Activated CD8-positive, alpha-beta memory T cell treated with anti-CD3 and anti-CD28 coated beads for 36 hours (primary cell): ENCODE results near the gene ZNF513. TPM values are rescaled to one million over a fixed set of nuclear protein-coding genes. Genes with fewer than 3 reads are reported as not detected.

ENCODE experiments used
- CTCF ChIA-PET: fragments of 350-600 bp; sonication (Branson Sonifier 250); formaldehyde crosslinking; loops from one replicate; lab custom pipeline; 2021; ENCODE audit warnings: antibody characterized with exemption; lab: Charles Lee
- POLR2A ChIA-PET: fragments of 350-600 bp; sonication (Branson Sonifier 250); formaldehyde crosslinking; loops from one replicate; lab custom pipeline; 2021; ENCODE audit warnings: antibody characterized with exemption; lab: Charles Lee
- total RNA-seq, 2 experiments: library from RNA; stranded (reverse); gene quantifications; one replicate each; pipeline ENCODE4 v1.2.3, GENCODE V29; 2021

Gene ZNF513
- total RNA-seq, 2 experiments from 2014 or later, result 8.2 to 9.5 TPM

DNA sequence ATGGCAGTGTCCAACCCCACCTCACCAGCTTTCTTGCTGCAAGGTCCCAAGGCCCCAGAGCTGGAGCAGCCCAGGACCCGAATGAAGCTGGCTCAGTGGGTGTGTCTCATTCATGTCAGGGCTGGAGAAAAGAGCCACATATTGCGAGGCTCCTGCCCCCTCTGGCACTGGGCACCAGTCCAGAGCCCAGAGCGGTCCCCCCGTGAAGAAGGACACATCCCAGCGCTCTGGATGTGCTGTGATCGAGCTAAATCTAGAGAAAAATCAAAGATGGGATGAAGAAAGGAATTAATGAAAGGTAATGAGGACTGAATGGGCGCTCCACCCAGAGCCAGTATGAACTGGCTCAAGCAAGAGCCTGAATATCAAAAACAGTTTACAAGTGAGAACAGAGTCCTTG, 44.4 kb downstream of the ZNF513 start:
- POLR2A ChIA-PET, result no interaction called here
- CTCF ChIA-PET, result no interaction called here

DNA sequence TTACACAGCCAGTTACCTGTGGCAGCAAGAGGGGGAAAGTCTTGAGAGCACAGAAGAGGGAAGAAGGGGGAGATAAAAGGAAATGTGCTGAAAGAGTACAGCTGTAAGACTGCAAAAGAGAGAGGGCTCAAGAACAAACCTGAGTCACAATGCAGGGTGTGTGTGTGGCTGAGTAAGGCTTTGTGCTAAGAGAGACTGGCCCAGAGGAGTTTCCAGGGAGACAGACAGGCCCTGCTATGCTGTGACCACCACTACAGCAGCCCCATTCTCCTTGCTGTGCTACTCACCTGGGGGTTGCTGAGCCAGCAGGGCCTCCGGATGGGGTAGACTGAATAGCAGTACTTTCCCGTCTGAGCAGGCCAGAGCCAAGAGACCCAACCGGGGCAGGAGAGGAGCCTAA, 45.2 kb downstream of the ZNF513 start:
- CTCF ChIA-PET, result no interaction called here
- POLR2A ChIA-PET, result no interaction called here

Other genes starting within 250 kb of the ZNF513 start
- 10 to 100 TPM; 72.0 to 77.0 TPM for gene PREB, start 246.1 kb downstream of the ZNF513 start, total RNA-seq
- not detected for gene PRR30, start 241.3 kb downstream of the ZNF513 start, total RNA-seq
- gene TCF23, start 231.7 kb downstream of the ZNF513 start, total RNA-seq, result not detected
- 10 to 100 TPM; 95.3 to 96.0 TPM for gene ATRAID, start 168.7 kb downstream of the ZNF513 start, total RNA-seq
- gene SLC5A6, start 168.5 kb downstream of the ZNF513 start, total RNA-seq, result 10 to 100 TPM; 91.3 to 94.1 TPM
- gene CAD, start 163.4 kb downstream of the ZNF513 start, total RNA-seq, result 100 to 1,000 TPM; 156 to 158 TPM
- under 1 TPM; 0.23 to 0.59 TPM for gene SLC30A3, start 117.7 kb downstream of the ZNF513 start, total RNA-seq
- not detected for gene DNAJC5G, start 105.3 kb downstream of the ZNF513 start, total RNA-seq
- gene TRIM54, start 98.3 kb downstream of the ZNF513 start, total RNA-seq, result under 1 TPM; 0.15 to 0.30 TPM
- 1 to 10 TPM; 1.0 to 1.1 TPM for gene UCN, start 72.3 kb downstream of the ZNF513 start, total RNA-seq
- 10 to 100 TPM; 89.3 to 92.8 TPM for gene MPV17, start 57.6 kb downstream of the ZNF513 start, total RNA-seq
- gene GTF3C2, start 24.0 kb downstream of the ZNF513 start, total RNA-seq, result 10 to 100 TPM; 76.1 to 76.6 TPM
- gene EIF2B4, start 10.4 kb downstream of the ZNF513 start, total RNA-seq, result 10 to 100 TPM; 43.6 to 46.6 TPM
- 100 to 1,000 TPM; 111 to 112 TPM for gene SNX17, start 10.1 kb downstream of the ZNF513 start, total RNA-seq
- 100 to 1,000 TPM; 179 to 181 TPM for gene PPM1G, start 28.9 kb upstream of the ZNF513 start, total RNA-seq
- 10 to 100 TPM; 65.0 to 71.2 TPM for gene NRBP1, start 47.9 kb upstream of the ZNF513 start, total RNA-seq
- gene KRTCAP3, start 61.6 kb upstream of the ZNF513 start, total RNA-seq, result 1 to 10 TPM; 3.9 to 4.6 TPM
- gene IFT172, start 109.0 kb upstream of the ZNF513 start, total RNA-seq, result 10 to 100 TPM; 12.1 to 13.9 TPM
- not detected for gene FNDC4, start 114.5 kb upstream of the ZNF513 start, total RNA-seq
- gene GCKR, start 116.1 kb upstream of the ZNF513 start, total RNA-seq, result not detected
- 10 to 100 TPM; 22.4 to 23.3 TPM for gene ZNF512, start 202.3 kb upstream of the ZNF513 start, total RNA-seq
- under 1 TPM in 1 of 2 experiments, not detected in 1; 0.25 TPM for gene CCDC121, start 248.3 kb upstream of the ZNF513 start, total RNA-seq
- gene GPN1, start 248.3 kb upstream of the ZNF513 start, total RNA-seq, result 10 to 100 TPM; 60.7 to 62.5 TPM